GM18520 (cell line): Measurements from ENCODE around the gene NRARP.

Experiments used
- ATAC-seq: cut with Tn5 transposase; IDR thresholded peaks from one replicate; pipeline ENCODE4 v1.9.1; 2021; ENCODE audit not compliant: unreplicated experiment

Gene NRARP

DNA sequence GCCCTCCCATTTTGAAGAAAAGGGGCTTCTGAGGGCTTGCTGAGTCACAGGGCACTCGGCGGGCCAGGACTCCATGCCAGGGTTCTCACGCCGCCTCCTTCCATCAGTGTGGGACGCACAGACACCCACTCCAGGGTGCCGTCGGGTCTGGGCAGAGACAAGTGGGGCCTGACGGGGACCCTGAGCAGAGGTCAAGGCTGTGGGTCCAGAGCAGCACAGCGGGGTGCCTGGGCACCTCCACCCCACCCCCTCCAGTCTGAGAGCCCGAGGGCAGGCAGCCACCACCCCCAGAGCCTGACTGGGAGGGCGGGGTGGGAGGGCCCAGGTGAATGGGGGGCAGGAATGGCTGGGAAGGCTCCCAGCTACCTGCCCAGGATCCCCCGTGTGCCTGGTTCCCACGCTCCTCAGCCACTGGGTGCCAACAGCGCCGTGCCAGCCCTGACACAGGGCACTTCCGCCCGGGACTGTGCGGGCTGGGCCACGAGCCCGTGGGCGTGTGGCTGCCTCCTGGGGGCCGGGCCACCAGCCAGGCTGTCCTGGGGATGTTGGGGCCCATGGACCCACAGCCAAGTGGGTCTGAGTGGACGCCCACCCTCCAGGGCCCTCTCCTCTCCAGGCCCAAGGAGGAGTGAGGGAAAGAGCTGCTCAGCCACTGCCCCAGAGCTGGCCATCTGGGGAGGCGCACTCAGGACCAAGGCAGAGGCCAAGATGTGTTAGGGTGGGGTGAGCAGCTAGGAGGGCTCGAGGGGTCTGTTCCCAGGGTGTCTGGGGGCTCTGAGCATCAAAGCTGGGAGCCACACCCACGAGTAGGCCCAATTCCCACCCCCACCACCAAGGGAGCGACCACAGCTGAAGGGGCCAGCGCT lies 10.1 kb upstream of the NRARP start:
- ATAC-seq = no peak

DNA sequence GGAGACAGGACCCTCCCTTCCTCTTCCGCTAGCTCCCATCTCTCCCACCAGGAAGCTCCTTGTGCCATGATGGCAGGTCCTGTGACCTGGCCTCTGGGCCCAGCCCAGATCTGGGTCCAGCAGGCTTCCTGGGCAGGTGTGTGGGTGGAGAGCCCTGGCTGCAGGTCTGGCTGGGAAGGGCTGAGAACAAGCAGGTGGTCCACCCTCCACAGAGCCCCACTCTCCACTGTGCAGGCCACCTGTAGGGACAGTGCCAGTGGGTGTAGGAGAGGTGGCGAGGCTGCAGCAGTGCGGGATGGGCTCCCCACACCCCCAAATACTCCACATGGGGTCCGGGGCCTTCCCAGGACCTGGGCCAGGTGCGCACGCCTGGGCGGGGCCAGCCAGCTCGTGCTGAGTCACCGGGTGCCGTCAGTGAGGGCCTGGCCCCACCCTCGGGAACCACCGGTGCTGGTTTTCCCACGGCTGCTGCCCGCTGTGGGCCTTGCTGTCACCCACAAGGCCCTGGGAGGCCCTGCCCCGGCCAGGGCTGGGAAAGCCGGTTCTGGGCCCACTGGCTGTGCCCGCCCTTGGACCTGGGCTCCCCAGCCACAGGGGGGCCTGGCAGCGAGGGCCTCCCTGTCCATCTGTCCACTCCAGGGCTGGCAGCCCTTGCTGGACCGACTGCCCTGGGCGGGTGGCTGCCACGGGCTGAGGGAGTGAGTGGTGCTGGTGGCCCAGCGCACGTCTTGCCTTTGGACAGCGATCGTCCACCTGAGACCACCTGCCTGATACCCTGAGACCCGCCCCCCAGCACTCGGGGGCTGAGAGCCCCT lies 9.3 kb upstream of the NRARP start:
- ATAC-seq = no peak

DNA sequence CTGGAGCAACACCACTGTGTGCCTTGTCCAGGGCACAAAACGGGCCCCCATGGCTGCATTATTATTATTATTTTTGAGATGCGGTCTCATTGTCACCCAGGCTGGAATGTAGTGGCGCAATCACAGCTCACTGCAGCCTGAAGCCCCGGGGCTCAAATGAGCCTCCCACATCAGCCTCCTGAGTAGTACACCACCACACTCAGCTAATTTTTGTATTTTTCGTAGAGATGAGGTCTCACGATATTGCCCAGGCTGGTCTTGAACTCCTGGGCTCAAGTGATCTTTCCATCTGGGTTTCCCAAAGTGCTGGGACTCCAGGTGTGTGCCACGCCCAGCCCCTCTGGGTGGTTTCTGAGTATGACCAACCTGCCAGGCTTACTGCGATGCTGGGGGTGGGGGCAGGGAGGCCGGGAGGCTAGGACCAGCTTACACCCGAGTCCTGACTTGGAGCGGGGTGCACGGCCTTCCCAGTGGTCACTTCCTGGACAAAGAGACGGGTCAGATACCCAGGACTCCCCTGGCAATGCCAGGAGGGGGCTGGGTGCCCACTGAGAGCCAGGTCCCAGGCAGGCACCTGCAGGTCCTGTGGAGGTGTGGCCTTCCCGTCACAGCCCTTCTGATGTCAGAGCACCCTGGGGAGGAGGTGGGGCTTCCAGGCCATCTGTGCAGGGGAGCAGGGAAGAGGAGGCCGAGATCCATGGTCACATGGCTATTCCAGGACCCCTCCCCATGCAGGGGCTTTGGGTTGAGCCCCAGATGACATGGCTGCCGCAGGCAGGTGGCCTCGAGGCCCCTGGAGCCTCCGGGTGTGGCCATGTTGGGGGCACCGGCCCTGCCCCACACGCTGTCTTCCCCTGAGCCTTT lies 8.3 kb upstream of the NRARP start:
- no peak for ATAC-seq

DNA sequence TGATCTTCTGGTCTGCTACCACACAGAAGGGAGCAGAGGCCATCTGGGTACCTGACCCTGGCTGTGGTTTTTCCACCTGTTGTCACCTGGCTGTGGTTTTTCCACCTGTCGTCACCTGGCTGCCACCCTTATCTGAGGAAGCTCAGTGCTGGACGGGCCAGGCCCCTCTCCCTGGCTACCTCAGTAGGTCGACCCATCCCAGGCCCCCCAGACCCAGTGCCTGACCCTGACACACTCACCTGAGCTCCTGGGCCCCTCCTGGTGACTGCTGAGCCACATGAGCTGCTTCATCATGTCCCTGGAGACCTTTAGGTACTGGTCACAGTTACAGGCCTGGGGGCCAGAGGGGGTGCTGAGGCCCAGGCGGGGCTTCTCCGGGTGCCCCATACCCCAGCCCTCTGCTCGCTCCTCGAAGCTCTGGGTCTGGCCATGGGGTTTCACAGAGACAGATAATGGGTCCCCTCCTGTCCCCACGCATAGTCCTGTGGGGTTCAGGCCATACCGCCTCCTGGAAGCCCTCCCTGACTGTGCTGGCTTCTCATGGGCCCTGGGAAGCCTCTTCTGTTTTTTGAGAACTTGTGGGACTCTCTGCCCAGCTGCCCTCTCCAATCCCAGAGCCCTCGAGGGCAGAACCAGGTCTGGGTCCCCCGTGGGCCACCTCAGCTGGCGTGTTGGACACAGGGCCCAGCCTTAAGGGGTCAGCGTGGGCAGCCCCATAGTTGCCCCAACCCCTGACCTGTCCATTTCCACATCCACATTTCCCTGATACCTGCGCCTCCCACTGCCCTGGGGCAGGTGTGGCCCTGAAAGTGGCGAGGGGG lies 7.5 kb upstream of the NRARP start:
- ATAC-seq = no peak

DNA sequence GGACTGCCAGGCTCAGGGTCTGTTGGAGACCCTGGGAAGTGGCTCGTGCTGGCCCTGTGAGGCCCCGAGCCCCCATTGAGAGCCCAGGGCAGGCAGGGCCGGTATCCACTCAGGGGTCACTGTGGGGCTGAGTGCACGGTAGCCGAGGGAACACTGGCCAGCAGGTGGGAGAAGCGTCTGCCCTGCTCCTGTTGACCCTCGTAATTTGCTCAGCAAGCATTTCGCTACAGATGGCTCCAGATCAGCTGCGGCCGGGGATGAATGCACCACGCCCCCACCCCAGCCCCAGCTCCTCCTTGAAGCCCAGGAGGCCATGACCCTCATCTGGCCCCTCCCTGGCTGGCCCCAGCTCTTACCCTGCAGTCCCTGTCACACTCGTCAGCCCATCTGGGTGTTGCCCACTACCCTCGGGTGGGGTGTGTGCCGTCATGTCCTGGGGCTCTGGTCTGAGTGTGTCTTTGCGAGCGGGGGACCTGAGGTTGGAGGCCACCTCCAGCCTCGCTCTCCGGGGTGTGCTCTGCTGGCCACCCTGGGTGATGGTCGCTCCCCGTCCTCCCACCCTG lies 6.1 kb upstream of the NRARP start:
- no peak for ATAC-seq

DNA sequence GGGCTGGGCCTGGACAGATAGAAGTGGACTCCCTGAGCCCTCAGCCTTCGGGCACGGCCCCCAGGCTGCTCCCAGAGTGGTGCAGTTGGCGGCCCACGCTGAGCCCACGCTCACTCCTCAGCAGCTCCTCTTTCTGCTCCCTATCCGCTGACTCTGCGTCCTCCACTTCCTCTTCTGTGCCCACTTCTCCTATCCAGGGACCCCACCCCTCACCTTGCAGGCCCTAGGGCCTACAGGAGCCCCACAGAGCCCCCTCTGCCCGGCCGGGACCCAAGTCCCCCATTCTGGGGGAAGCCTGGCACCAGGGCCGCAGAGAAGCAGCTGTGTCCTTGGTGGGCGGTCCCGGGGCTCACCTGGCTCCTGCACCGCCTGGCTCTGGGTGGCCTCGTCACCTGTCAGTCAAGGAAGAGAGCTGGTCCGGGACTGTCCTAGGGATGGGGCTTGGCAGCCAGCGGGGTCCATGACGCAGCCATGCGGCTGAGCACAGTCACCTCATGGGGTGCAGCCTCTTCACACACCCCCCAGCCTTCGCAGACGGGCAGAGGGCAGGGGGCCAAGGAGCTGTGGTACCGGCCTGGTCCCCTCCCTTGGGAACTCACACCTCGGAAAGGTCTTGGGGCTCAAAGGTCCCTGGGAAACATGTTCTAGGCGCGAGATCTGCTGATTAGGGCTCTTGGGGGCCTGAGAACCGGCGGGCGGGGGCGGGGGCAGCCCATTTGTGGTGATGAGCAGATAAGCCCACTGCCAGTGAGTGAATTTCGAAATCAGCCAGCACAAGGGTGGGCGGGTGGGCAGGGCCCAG lies 5.4 kb upstream of the NRARP start:
- no peak for ATAC-seq

DNA sequence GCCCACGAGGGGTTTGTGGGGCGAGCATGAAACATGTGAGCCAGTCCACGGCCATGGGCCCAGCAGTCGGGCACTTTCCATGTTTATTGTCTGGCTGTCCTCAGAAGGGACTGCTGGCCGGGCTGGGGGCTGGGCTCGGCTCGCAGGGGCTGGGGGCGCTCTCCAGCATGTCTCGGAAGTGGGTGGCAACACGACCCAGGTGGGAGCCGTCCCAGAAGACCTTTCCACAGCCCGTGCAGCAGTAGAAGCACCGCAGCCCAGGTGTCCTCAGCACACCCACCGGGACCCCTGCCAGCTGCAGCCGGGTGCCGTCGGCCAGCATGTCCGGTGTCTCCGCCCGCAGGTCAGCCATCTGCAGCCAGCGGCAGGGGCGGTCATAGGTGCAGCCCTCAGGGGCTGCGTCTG lies 4.8 kb upstream of the NRARP start:
- no peak for ATAC-seq

DNA sequence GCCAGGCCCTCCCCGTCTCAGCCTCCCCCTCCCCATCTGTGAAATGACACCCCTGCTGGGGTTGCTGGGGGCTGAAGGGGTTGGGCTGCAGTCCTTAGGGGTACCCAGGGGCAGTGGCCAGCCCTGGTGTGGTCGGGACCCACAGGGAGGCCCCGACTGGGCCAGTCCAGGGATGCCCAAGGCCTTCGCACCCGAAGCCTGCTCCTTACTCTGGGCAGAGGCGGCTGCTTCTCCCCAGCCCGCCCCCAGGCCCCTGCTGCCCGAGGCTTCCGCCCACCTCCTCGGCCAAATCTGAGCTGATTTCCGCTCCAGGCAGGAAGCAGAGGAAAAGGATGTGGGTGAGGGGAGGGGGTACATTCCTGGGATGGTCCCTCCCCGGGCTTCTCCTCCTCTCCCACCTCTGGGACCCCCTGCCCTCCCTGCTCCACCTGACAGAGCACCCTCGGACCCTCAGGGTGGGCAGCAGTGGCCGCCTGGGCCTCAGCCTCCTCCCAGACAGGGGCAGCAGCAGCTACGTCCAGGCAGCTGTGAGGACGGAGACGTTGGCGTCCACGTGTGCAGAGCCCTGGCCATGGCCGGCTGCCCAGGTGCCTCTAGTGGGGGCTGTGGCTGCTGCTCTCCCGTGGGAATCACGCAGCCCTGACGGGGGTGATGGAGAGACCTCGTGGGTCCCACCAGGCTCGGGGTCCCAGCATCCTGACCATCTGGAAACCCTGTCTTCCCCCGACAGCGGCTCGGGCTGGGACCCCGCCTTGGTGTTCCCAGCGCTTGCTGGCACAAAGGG lies 4.2 kb upstream of the NRARP start:
- no peak for ATAC-seq

DNA sequence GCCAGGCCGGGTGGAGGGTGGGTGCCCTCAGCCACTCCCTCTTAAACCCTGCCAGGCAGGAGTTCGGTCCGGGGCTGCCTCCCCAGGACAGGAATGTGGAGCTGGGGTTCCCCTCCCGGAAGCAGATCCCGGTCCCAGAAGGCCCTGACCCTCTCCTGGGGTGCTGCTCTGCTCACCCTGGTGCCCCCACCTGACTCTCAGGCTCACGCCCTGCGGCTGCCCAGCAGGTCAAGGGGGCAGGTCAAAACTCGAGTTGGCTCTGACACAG lies 3.7 kb upstream of the NRARP start:
- ATAC-seq = no peak

DNA sequence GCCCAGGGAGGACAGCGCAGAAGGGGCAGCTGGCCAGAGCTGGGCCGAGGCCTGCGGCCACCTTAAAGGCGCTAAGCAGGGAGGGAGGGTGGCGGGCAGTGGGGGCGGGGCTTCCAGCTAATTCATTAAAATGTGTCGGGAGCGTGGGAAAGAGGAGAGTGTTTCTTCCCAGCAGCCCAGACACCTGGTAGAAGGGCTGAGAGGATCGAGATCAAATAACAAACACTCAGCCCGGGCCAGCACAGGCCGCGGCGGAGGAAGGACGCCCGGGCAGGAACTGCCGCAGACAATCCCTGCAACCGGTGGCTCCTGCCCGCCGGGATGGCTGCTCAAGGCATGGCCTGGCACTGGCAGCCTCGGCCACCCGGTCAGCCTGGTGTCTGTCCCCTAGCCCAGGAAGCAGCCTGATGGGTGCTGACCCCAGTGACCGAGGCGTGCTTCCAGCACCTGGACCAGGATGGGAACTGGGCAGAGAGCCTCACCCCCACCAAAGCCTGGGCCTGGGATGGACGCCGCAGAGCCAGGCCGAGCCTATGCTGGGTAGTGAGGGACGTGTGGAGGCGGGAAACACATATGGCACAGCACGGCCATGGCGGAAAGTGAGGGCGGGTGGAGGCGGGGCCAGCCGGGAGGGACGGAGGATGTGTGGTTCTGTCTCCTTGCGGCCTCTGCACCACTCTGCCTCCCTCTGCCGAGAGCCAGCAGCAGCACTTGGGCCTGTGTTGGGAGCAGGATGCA lies 3.2 kb upstream of the NRARP start:
- no peak for ATAC-seq

DNA sequence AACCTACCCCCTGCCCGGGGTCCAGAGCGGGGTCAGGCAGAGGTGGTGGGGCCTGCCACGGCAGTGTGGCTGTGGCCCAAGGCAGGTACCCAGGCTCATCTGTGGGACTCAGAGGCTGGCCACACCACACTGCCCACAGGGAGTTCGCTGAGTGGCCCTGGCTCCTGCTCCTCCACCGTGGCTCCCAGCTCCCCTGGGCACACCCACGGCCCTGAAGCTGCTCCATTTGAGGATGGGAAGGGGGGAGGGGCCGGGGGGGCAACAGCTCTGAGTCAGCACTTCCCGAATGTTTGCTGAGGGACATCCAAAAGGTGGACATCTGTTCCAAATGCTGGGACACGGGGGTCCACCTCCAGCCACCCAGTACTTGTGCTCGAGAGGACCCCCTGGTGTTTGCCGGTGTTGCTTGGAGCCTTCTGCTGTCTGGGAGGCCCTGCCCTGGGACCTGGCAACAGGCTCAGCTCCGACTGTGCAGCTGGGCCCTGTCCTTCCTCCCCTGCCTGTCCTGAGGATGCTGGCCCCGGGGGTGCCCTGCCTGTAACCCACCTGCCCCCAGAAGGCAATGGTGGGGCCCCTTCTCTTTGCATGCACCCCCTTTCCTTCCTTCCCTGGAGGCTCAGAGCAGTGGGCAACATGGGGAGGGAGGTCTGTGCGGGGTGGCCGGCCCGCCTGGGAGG lies 2.5 kb upstream of the NRARP start:
- no peak for ATAC-seq

DNA sequence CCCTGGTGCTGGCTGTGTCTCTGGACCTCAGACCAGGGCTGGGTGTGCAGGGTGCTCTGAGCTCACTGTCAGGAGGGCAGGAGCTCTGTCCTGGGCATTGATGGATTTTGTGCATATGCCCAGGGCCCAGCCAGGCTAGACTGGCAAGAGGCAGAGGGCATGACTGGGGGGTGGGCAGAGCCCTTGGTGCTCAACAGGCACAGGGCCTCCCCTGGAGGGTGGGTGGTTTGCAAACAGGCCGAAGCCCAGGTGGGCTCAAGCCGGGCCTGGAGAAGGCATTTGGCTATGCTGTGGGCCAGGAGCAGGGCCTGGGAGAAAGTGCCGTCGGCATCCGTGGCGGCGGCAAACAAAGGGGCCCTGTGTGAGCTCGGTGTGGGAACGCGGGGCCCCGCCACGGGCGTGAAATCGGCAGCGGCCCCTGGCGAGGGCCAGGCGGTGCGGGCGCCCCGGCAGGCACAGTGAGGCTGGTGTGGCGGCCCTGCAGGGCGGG lies 1.9 kb upstream of the NRARP start:
- ATAC-seq = no peak

DNA sequence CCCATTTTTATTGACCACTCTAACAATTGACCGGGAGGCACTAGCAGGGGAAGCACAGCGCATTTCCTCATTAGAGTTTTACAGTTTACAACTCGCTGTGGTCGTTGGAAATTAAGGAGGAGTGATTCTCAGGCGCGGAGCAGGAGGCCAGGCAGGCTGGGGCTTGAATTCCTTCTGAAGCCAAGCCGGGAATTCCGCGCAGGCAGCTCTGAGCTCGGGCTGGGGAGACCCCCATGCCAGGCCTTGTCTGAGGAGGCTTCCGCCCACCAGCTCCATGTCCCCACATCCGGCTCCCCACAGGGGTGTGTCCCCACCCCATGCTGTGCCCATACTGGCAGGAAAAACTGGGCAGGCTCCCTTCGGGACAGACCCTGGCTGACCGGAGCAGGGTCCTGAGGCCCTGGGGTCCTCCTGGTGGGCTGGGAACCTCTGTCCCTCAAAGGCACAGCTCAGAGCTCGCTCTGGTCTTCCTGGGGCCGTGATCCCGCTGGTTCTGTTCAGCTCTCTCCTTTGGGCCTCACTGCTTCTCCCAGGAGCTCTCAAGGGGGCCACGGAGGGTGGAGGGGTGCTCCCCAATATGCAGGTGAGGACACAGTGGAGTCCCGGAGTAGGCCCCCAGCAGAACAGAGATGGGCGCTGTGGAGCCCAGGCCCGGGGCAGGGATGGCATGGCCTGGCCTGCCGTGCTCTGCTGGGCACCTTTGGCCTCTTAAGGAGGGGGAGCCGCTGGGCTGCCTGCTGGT lies 1.3 kb upstream of the NRARP start:
- no peak for ATAC-seq

DNA sequence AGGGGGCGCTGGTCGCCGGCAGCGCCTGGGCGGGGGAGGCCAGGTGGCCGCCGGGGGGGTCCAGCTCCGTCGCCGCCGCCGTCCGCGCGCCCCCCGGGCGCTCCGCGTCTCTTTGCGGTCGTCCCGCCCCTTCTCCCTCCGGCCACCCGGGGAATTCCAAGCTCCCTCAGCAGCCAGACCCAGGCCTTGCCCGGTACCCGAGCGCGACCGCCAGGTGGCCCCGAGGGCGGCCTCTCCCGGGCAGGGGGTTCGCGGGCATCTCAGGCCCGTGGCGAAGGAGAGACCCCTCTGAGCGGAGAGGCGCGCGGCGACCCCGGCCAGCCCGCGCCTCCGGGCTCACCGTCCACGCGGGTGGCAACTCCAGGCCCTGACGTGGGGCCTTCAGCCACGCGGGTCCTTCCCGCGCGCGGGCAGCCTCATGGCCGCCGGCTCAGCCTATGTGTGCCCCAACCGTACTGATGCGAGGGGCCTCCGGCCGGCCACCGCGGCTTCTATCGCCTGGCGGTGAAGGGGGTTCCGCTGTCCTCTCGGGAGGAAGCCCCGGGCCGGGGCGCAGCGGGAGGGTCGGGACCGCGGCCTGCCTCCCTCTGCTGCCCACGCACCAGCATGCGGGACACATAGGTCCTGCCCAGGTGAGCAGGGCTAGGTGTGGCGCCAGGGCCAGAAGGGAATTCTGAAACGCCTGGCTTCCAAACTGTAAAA lies 529 bp upstream of the NRARP start:
- peak; percentile 29 for ATAC-seq

DNA sequence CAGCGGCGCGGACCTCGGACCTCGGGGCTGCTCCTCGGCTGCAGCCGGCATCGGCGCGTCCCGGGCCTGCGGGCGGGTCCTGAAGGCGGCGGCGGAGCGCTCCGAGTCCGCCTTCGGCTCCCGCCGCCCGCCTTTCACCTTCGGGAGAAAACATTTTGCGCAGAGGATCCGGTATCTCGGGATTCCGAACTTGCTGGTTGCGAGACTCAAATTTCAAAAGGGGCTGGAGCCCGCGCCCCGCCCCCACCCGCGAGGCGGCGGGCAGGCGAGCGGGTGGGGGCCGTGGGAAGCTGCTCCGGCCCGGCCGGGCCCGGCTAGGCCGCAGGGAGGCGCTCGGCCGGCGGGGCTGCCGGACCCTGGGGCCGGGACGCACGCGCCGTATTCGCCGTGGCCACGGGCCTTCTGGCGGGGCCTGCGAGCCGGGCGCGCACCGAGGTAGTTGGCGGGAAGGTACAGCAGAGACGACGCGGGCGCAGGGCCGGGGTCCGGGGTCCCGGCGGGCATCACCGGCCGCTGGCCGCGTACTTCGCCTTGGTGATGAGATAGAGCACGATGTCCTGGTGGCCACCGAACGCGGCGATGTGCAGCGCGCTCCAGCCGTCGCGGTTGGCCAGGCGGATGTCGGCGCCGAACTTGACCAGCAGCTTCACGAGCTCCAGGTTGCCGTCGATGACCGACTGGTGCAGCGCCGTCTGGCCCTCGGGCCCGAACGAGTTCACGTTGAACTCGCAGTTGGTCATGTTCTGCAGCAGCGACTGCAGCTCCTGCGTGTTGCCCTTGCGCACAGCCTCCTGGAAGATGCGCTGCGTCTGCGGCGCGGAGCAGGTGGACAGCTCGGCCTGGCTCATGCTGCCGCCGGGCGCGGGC lies 757 bp downstream of the NRARP start:
- no peak for ATAC-seq
